Mammary epithelial cell (primary cell): Measurements from ENCODE around the gene GNAT1.

Source experiments
- EZH2 ChIP-seq: IDR thresholded peaks from 2 replicates; pipeline ENCODE4 v1.6.1; 2012; ENCODE audit warnings: low read length, inconsistent platforms, borderline replicate concordance
- TF ChIP-seq, protein P1 (sequence below), 2 donors: IDR thresholded peaks in 1 of 2; conservative IDR thresholded peaks in 1 of 2; 2 replicates each; pipeline ENCODE4 v1.5.1; 2011 to 2012; ENCODE audit warnings: inconsistent platforms in 2 of 2, low read length in 2 of 2, mild to moderate bottlenecking in 2 of 2, control low read depth in 1 of 2, low read depth in 1 of 2; ENCODE audit not compliant: insufficient read depth in 1 of 2; ENCODE audit errors: extremely low read depth in 1 of 2

DNA sequence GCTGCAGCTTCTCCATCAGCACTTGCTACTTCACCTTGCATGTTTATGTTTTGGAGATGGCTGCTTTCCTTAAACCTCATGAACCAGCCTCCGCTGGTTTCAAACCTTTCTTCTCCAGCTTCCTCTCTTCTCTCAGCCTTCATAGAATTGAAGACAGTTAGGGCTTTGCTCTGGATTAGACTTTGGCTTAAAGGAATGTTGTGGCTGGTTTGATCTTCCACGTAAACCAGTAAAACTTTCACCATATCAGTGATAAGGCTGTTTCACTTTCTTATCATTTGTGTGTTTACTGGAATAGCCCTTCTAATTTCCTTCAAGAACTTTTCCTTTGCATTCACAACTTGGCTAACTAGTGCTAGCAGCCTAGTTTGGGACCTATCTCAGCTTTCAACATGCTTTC is 11.7 kb upstream of the GNAT1 start:
- TF ChIP-seq, protein P1, sequence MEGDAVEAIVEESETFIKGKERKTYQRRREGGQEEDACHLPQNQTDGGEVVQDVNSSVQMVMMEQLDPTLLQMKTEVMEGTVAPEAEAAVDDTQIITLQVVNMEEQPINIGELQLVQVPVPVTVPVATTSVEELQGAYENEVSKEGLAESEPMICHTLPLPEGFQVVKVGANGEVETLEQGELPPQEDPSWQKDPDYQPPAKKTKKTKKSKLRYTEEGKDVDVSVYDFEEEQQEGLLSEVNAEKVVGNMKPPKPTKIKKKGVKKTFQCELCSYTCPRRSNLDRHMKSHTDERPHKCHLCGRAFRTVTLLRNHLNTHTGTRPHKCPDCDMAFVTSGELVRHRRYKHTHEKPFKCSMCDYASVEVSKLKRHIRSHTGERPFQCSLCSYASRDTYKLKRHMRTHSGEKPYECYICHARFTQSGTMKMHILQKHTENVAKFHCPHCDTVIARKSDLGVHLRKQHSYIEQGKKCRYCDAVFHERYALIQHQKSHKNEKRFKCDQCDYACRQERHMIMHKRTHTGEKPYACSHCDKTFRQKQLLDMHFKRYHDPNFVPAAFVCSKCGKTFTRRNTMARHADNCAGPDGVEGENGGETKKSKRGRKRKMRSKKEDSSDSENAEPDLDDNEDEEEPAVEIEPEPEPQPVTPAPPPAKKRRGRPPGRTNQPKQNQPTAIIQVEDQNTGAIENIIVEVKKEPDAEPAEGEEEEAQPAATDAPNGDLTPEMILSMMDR (conservative IDR thresholded peaks at IDR 0.05 in 1 of 2, IDR thresholded peaks at IDR 0.05 in 1 of 2; ENCODE audit: extremely low read depth in 1 of 2, insufficient read depth in 1 of 2, low read depth in 1 of 2, low read length in 2 of 2) = no peak
- no peak for TF ChIP-seq EZH2
